GM21529 (cell line): ENCODE results near the gene PLB1.
"Not testable (repeated sequence)": the region's sequence is repeated elsewhere in the genome, so short reads cannot be mapped to it uniquely, and the experiment has no call there.

Experiments
- ATAC-seq: cut with Tn5 transposase; IDR thresholded peaks from one replicate; pipeline ENCODE4 v1.9.1; 2021; ENCODE audit not compliant: unreplicated experiment

Gene PLB1

GRCh38 chr2:28662044-28662443 lies 166.2 kb downstream of the PLB1 start:
- no peak for ATAC-seq

DNA sequence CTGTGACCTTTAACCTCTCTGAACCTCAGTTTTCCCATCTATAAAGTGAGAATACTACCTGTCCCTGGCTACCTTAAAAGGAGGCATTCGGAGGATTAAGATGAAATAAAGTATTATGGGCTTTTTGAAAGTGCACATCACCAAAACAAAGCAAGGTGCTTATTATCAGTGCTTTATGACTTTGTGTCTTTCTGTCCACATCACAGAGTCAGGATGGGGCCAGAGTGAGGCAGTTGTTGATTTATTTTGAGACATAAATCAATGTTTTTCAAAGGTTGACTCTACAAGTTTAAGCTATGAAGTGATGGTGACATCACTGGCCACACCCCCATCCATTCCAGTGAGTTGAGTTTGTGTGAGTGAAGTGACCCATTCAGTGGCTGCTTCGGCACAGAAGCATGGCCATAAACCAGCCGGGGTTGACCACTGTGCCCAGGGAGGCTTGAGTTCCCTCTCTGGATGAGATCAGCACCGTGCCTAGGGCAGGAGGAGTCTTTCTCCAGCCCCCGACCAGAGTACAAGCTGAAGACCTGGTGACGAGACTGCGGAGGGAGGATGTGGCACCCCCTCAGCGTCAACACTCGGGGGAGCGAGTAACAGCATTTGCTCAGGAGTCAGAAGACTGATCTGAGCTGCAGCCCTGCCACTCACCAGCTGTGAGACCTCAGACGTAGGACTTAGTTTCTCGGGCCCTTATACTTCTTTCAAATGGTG lies 166.8 kb downstream of the PLB1 start:
- ATAC-seq: no peak

GRCh38 chr2:28663359-28663758 lies 167.5 kb downstream of the PLB1 start:
- ATAC-seq: no peak

- ATAC-seq: no peak
Observed at GRCh38 chr2:28664120-28664842, 168.4 kb downstream of the PLB1 start.

- no peak for ATAC-seq
Observed at GRCh38 chr2:28665041-28665704, 169.3 kb downstream of the PLB1 start.

- ATAC-seq: not testable (repeated sequence)
Observed at GRCh38 chr2:28665811-28666377, 170.0 kb downstream of the PLB1 start.

GRCh38 chr2:28666496-28667184 lies 170.8 kb downstream of the PLB1 start:
- ATAC-seq: no peak

DNA sequence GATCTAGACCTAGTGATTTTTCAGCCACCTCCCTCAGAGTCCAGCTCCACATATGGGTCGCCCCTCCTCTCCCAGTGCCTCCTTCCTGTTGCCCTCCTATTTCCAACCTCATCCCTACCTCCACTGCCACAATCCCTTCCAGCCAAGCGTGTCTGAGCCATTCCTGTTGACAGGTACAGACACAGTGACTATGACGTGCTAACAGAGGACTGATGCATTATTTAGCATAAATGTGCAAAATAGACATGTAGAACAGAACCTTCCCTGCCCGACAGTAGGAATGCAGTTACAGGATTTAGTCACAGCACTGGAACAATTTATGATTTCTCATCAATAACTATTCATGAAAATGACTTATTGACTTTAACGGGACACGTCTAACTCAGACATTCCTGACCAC lies 171.4 kb downstream of the PLB1 start:
- no peak for ATAC-seq

- no peak for ATAC-seq
Observed at GRCh38 chr2:28668106-28668814, 172.4 kb downstream of the PLB1 start.

- ATAC-seq: no peak
Observed at GRCh38 chr2:28668880-28669279, 173.0 kb downstream of the PLB1 start.

DNA sequence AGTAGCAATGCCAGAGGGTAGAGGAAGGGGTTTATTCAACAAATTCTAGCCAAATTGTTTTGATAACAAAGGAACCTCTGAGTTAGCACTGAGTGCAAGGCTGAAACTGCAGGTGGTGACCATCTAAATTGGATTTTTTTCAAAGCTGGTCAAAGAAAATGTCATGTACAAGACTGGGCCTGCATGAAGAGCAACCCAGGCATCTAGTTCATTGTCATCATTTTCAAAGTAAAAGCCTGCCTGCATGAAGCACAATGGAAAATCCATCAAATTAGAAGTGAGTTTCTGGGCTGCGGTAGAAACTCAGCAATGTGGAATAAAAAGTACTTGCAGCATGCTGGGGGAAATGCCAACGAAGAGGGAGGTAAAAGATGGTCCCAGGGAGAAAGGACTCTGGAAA lies 175.0 kb downstream of the PLB1 start:
- no peak for ATAC-seq

DNA sequence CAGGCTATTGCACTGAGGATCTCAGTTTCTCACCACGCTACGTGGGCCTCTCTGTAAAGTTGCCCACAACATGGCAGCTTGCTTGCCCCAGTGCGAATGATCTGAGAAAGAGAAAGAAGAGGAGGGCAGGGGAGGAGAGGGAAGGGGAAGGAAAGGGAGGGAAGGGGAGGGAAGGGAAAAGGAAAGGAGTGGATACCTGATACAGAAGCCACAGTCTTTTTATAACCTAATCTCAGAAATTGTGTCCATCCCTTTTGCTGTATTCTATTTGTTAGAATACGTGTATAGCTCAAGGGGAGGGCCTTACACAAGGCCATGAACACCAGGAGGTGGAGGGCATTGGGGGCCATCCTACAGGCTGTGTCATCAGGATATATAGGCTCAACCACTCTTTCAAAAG lies 177.5 kb downstream of the PLB1 start:
- no peak for ATAC-seq

DNA sequence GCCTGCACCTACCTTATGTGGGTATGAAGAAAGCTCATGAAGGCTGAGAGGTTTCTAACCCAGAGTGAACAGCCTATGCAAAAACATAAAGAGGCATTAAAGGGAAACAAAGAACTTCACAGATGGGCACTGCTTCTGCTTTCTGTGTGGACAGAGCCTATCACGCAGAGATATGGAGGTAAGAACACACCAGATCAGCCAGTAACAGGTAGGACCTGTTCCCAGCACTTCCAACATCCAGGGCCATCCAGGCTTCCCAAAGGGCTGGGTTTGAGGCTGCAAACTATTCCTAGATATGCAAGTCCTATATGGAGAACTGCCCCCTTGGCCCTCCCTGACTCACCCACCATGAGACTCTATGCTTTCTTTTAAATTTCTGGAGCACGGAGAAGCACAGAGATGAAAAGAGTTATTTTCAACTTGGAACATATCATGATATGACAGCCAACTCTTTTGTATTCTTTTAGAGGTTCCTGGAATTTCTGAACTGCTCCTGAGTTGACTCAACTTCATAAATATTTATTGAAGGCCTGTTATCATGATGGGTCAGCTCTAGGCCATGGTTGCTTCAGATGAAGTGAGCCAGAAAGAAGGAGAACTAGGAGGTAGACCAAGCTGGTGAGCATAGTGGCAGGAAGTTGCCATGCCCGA lies 178.3 kb downstream of the PLB1 start:
- no peak for ATAC-seq

GRCh38 chr2:28674713-28675068 lies 178.8 kb downstream of the PLB1 start:
- no peak for ATAC-seq

- no peak for ATAC-seq
Observed at GRCh38 chr2:28676152-28676835, 180.4 kb downstream of the PLB1 start.

DNA sequence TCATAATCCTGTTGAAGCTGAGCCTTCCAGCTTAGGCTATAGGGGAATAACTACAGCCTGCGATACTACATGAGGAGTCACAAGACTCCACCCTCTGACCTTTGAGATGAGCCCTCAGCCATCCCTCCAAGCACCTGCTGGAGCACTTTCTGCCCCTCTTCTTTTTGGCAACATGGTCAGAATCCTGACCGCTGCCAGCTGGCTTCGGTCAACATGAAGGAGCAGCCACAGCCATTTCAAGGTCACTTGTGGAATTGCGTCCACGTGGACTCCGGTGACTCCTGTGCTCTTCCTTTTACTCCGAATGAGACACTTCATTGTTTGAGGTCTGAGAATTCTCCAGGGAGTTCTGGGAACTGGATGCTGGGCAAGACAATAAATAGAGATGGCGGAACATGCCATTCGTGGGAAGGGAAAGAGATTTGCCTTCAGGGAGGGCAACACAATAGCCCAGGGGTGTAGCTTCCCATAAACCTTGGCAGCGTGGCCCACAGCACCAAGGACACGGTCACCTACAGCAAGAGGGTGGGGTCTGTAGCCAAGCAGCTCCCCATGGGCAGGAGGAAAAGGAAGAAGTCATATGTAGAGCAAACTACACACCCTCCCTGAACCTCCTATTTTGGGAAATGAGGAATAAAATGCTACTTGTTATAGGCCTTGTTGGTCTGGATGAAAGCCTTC lies 182.5 kb downstream of the PLB1 start:
- no peak for ATAC-seq

DNA sequence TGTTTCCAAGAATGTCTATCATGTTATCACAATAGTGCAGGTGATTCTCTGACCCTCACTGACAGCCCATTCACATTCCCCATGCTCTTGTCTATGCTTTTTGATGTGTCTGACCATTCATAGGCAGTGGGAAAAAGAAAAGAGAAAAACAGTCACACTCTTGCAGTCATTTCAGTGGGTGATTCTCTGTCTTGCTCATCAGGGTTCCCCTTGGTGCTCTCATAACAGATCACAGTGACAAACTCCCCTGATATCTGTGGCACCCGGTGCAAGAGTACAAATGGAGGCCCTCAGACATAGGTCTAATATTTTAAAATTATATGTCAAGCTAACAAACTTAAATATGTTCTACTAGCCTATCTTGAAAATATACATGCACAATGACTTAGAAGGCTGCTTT lies 183.1 kb downstream of the PLB1 start:
- peak; percentile 49 for ATAC-seq

DNA sequence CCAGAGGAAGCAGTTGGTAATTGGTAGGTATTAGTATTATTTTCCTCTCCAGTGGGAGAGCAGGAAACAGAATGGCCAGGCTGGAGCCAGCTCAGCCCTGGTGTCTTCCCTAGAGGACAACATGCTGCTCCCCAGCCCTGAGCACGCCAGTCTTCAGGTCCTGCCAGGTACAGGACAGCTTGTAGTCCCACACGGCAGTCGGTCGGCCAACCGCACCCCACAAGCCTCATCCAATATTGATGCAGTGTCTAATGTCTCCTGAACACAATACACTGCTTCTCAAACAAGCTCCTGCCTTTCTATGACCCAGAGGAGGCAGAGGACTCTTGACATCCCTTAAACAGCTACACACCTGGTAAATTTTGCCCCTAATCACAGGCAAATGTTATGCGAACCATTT lies 184.8 kb downstream of the PLB1 start:
- no peak for ATAC-seq

DNA sequence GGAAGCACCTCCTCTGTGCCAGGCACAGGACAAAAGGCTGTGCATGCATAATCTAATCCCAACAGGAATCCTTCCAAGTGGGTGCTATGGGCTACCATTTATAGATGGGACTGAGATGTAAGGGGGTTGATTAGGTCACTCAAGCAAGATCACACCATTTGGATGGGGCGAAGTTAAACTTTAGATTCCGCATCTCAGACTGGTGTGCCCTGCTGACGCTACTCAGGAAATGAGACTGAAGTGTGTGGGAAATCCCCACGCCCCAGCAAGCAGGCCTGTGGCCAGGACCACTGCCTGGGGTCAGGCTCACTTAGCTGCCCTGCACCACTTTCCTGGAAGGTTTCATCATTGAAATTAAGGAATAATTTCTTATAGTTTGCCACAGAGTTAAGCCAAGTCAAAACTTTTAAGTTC lies 185.3 kb downstream of the PLB1 start:
- ATAC-seq: peak; percentile 96
